ENCODE data around the gene BAHCC1.

Gene BAHCC1

GRCh38 chr17:81380131-81380530 is 15.1 kb upstream of the BAHCC1 start:
- H3K9ac ChIP-seq (ENCODE audit: low read length in 5 of 5), result no peak overlapping the region
- no peak overlapping the region for H3K4me3 ChIP-seq (ENCODE audit: low read depth in 1 of 5, low read length in 5 of 5)

GRCh38 chr17:81380666-81381518 is 14.4 kb upstream of the BAHCC1 start:
- Histone ChIP-seq H3K9ac (ENCODE audit: low read length in 5 of 5) (no peak overlapping the region), H3K27ac (ENCODE audit: low read depth, low read length) (no peak overlapping the region)

More at GRCh38 chr17:81380131-81380530, 15.1 kb upstream of the BAHCC1 start:
- no peaks in the 10 kb centered on the region for H3K36me3 ChIP-seq (ENCODE audit: control insufficient read depth in 5 of 5, insufficient read depth in 5 of 5, low read length in 5 of 5)
- peaks cover 0 to 12% (median 0%) of the 10 kb centered on the region in 5 donors for H3K27me3 ChIP-seq (ENCODE audit: control insufficient read depth in 5 of 5, insufficient read depth in 4 of 5, low read length in 5 of 5)
- H3K4me1 ChIP-seq (ENCODE audit: control insufficient read depth in 5 of 5, insufficient read depth in 5 of 5, low read length in 5 of 5), result peaks cover 0 to 1% (median 0%) of the 10 kb centered on the region in 5 donors
- H3K9me3 ChIP-seq (ENCODE audit: control insufficient read depth in 5 of 5, low read length in 5 of 5), result no peaks in the 10 kb centered on the region
- no peak overlapping the region for H3K27ac ChIP-seq (ENCODE audit: low read depth, low read length)

GRCh38 chr17:81381632-81382577 is 13.4 kb upstream of the BAHCC1 start:
- Histone ChIP-seq H3K27ac (ENCODE audit: low read depth, low read length) (no peak overlapping the region), H3K4me1 (ENCODE audit: control insufficient read depth in 5 of 5, insufficient read depth in 5 of 5, low read length in 5 of 5) (peaks cover 0 to 13% (median 9%) of the 10 kb centered on the region in 5 donors), H3K9me3 (ENCODE audit: control insufficient read depth in 5 of 5, low read length in 5 of 5) (no peaks in the 10 kb centered on the region), H3K9ac (ENCODE audit: low read length in 5 of 5) (no peak overlapping the region), H3K27me3 (ENCODE audit: control insufficient read depth in 5 of 5, insufficient read depth in 4 of 5, low read length in 5 of 5) (peaks cover 0 to 12% (median 0%) of the 10 kb centered on the region in 5 donors), H3K36me3 (ENCODE audit: control insufficient read depth in 5 of 5, insufficient read depth in 5 of 5, low read length in 5 of 5) (no peaks in the 10 kb centered on the region), H3K4me3 (ENCODE audit: low read depth in 1 of 5, low read length in 5 of 5) (no peak overlapping the region)

More at GRCh38 chr17:81380666-81381518, 14.4 kb upstream of the BAHCC1 start:
- peaks cover 0 to 7% (median 2%) of the 10 kb centered on the region in 5 donors for H3K4me1 ChIP-seq (ENCODE audit: control insufficient read depth in 5 of 5, insufficient read depth in 5 of 5, low read length in 5 of 5)
- peaks cover 0 to 12% (median 0%) of the 10 kb centered on the region in 5 donors for H3K27me3 ChIP-seq (ENCODE audit: control insufficient read depth in 5 of 5, insufficient read depth in 4 of 5, low read length in 5 of 5)
- no peak overlapping the region for H3K4me3 ChIP-seq (ENCODE audit: low read depth in 1 of 5, low read length in 5 of 5)
- H3K9me3 ChIP-seq (ENCODE audit: control insufficient read depth in 5 of 5, low read length in 5 of 5), result no peaks in the 10 kb centered on the region
- H3K36me3 ChIP-seq (ENCODE audit: control insufficient read depth in 5 of 5, insufficient read depth in 5 of 5, low read length in 5 of 5), result no peaks in the 10 kb centered on the region

- no peak overlapping the region for H3K27ac ChIP-seq (ENCODE audit: low read depth, low read length)
- no peak overlapping the region for H3K9ac ChIP-seq (ENCODE audit: low read length in 5 of 5)
- no peak overlapping the region for H3K4me3 ChIP-seq (ENCODE audit: low read depth in 1 of 5, low read length in 5 of 5)
- H3K9me3 ChIP-seq (ENCODE audit: control insufficient read depth in 5 of 5, low read length in 5 of 5), result no peaks in the 10 kb centered on the region
- H3K36me3 ChIP-seq (ENCODE audit: control insufficient read depth in 5 of 5, insufficient read depth in 5 of 5, low read length in 5 of 5), result no peaks in the 10 kb centered on the region
- peaks cover 0 to 12% (median 0%) of the 10 kb centered on the region in 5 donors for H3K27me3 ChIP-seq (ENCODE audit: control insufficient read depth in 5 of 5, insufficient read depth in 4 of 5, low read length in 5 of 5)
- peaks cover 0 to 21% (median 13%) of the 10 kb centered on the region in 5 donors for H3K4me1 ChIP-seq (ENCODE audit: control insufficient read depth in 5 of 5, insufficient read depth in 5 of 5, low read length in 5 of 5)
Measured at GRCh38 chr17:81382851-81383250, 12.4 kb upstream of the BAHCC1 start.

DNA sequence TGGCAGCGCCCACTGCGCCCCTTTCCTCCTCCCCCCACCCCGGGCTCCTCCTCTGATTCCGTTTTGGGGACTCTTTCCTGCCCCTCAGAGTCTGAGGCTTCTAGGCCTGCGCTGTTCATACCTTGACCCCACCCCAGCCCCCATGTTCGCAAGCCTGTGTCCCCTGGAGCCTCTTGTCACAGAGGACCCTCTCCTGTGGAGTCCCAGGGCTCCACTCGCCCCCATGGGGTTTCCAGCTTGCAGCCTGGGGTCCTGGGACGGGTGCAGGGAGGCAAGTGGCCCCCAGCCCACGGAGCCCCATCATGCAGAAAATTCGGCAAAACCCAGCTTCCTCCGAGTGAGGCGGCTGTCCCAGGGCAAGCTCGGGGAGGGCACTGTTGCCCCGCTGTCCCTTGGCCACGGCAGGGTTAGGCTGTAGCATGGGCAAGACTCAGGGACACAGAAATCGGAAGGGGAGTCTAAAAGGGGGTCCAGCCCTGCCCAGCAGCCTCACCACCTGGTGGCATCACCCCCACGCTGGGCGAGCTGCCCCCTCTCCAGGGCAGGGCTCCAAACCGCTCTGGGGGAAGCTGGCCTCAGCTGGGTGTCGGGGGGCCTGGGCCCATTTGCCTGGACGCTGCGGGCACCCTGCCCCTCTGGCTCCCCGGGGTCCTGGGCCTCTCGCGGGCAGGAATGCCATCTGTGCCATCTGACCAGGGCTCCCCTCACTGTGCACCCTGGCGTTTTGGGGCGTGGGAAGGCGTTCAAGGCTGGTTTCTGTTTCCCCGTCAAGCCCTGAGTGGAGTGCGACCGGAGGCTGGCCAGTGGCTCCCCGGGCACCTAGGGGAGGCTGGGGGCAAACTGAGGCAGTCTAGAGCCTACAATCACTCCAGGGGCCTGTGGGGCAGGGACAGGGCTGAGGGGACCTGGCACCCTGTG is 11.5 kb upstream of the BAHCC1 start:
- Histone ChIP-seq H3K27ac (ENCODE audit: low read depth, low read length) (no peak overlapping the region), H3K36me3 (ENCODE audit: control insufficient read depth in 5 of 5, insufficient read depth in 5 of 5, low read length in 5 of 5) (no peaks in the 10 kb centered on the region), H3K4me3 (ENCODE audit: low read depth in 1 of 5, low read length in 5 of 5) (no peak overlapping the region), H3K4me1 (ENCODE audit: control insufficient read depth in 5 of 5, insufficient read depth in 5 of 5, low read length in 5 of 5) (peaks cover 2 to 30% (median 22%) of the 10 kb centered on the region in 5 donors), H3K9me3 (ENCODE audit: control insufficient read depth in 5 of 5, low read length in 5 of 5) (no peaks in the 10 kb centered on the region), H3K27me3 (ENCODE audit: control insufficient read depth in 5 of 5, insufficient read depth in 4 of 5, low read length in 5 of 5) (peaks cover 0 to 12% (median 0%) of the 10 kb centered on the region in 5 donors), H3K9ac (ENCODE audit: low read length in 5 of 5) (no peak overlapping the region)

GRCh38 chr17:81384929-81385319 is 10.3 kb upstream of the BAHCC1 start:
- H3K4me3 ChIP-seq (ENCODE audit: low read depth in 1 of 5, low read length in 5 of 5), result no peak overlapping the region
- H3K36me3 ChIP-seq (ENCODE audit: control insufficient read depth in 5 of 5, insufficient read depth in 5 of 5, low read length in 5 of 5), result no peaks in the 10 kb centered on the region
- peaks cover 0 to 7% (median 0%) of the 10 kb centered on the region in 5 donors for H3K27me3 ChIP-seq (ENCODE audit: control insufficient read depth in 5 of 5, insufficient read depth in 4 of 5, low read length in 5 of 5)
- no peak overlapping the region for H3K9ac ChIP-seq (ENCODE audit: low read length in 5 of 5)
- no peak overlapping the region for H3K27ac ChIP-seq (ENCODE audit: low read depth, low read length)
- H3K9me3 ChIP-seq (ENCODE audit: control insufficient read depth in 5 of 5, low read length in 5 of 5), result no peaks in the 10 kb centered on the region
- H3K4me1 ChIP-seq (ENCODE audit: control insufficient read depth in 5 of 5, insufficient read depth in 5 of 5, low read length in 5 of 5), result peaks cover 7 to 40% (median 33%) of the 10 kb centered on the region in 5 donors

GRCh38 chr17:81385320-81386111 is 9.7 kb upstream of the BAHCC1 start:
- H3K9ac ChIP-seq (ENCODE audit: low read length in 5 of 5), result no peak overlapping the region

DNA sequence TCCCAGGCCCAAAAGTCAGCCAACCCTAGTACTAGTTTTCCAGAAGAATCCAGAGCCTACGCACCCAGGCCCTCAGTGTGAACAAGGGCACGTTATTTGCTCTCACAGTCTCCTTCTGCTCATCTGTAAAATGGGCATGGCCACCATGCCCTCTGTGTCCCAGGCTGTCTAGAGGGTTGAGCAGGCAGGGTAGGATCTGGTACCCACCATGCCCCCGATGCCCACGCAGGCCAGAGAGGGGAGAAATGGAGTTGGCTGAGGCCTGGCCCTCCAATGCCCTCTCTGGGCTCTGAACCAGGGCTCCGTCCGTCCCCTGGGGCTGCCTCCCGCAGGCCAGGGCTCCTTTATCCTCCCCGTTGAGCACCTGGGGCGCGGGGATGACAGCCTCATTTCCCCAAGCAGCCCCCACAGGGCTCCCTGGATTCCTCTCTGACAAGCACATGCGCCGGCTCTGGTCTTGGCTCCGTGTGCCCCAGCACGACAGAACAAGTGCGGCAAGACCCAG is 9.1 kb upstream of the BAHCC1 start:
- peaks cover 7 to 46% (median 35%) of the 10 kb centered on the region in 5 donors for H3K4me1 ChIP-seq (ENCODE audit: control insufficient read depth in 5 of 5, insufficient read depth in 5 of 5, low read length in 5 of 5)
- peaks cover 0 to 4% (median 0%) of the 10 kb centered on the region in 5 donors for H3K27me3 ChIP-seq (ENCODE audit: control insufficient read depth in 5 of 5, insufficient read depth in 4 of 5, low read length in 5 of 5)
- no peaks in the 10 kb centered on the region for H3K9me3 ChIP-seq (ENCODE audit: control insufficient read depth in 5 of 5, low read length in 5 of 5)
- H3K27ac ChIP-seq (ENCODE audit: low read depth, low read length), result peak overlapping the region; percentile 86
- H3K36me3 ChIP-seq (ENCODE audit: control insufficient read depth in 5 of 5, insufficient read depth in 5 of 5, low read length in 5 of 5), result no peaks in the 10 kb centered on the region
- H3K4me3 ChIP-seq (ENCODE audit: low read depth in 1 of 5, low read length in 5 of 5), result peak overlapping the region in 4 of 5 donors; percentile 73 to 86 (median 80)
- peak overlapping the region in 3 of 5 donors; percentile 39 to 53 (median 52) for H3K9ac ChIP-seq (ENCODE audit: low read length in 5 of 5)

More at GRCh38 chr17:81385320-81386111, 9.7 kb upstream of the BAHCC1 start:
- peaks cover 7 to 43% (median 33%) of the 10 kb centered on the region in 5 donors for H3K4me1 ChIP-seq (ENCODE audit: control insufficient read depth in 5 of 5, insufficient read depth in 5 of 5, low read length in 5 of 5)
- no peaks in the 10 kb centered on the region for H3K36me3 ChIP-seq (ENCODE audit: control insufficient read depth in 5 of 5, insufficient read depth in 5 of 5, low read length in 5 of 5)
- H3K27me3 ChIP-seq (ENCODE audit: control insufficient read depth in 5 of 5, insufficient read depth in 4 of 5, low read length in 5 of 5), result peaks cover 0 to 4% (median 0%) of the 10 kb centered on the region in 5 donors
- no peaks in the 10 kb centered on the region for H3K9me3 ChIP-seq (ENCODE audit: control insufficient read depth in 5 of 5, low read length in 5 of 5)
- no peak overlapping the region for H3K27ac ChIP-seq (ENCODE audit: low read depth, low read length)
- H3K4me3 ChIP-seq (ENCODE audit: low read depth in 1 of 5, low read length in 5 of 5), result no peak overlapping the region

Measured in subcutaneous abdominal adipose tissue (tissue), 5 donors.